HG02588 (cell line): ENCODE data around the gene SPARC.
A peak's percentile ranks its signal among the peaks of the same experiment; 100 is the strongest.
"Not testable (repeated sequence)": the region's sequence is repeated elsewhere in the genome, so short reads cannot be mapped to it uniquely, and the experiment has no call there.

Experiments used
- ATAC-seq: cut with Tn5 transposase; IDR thresholded peaks from one replicate; pipeline ENCODE4 v1.9.1; 2021; ENCODE audit warnings: mild to moderate bottlenecking, moderate library complexity; ENCODE audit not compliant: unreplicated experiment

SPARC gene

DNA sequence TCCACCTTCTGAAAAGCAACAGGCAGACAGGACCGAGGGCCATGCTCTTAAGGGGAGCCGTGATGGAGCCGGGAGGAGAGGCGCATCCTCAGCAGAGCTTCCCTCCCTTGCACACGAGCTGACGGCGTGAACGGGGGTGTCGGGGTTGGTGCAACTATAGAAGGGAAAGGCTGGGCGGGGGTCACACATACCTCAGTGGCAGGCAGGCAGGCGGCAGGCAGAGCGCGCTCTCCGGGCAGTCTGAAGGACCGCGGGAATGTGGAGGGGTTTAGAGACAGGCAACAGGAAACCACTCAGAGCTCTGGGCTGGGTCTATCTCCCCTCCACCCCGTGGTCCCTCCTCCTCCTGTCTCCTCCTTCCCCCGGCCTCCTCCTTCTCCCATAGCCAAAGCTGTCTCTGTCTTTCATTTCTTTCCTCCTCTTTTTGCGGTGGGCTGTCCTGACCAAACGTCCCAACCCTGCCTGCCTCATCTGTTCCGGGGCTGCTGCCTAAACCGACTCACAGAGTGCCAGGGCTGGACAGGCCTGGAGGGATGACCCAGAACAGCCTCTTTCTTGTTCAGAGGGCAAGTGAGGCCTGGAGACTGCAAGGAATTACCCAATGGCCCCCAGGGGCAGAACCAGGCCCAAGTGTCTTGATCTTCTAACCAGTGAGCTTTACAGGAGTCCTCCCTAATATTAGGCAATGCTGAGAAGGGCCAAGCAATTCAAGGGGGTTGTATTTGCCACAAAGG is at the start of gene SPARC:
Gene SPARC (minus strand): TSS at position 242 of the 734 bp plus-strand sequence. CDS start 10,727 bp downstream, outside the sequence.
- peak; percentile 86 for ATAC-seq

- ATAC-seq, result no peak
Observed at GRCh38 chr5:151735646-151736045, 48.9 kb upstream of the SPARC start.

- ATAC-seq, result no peak
Observed at GRCh38 chr5:151734064-151734408, 47.3 kb upstream of the SPARC start.

DNA sequence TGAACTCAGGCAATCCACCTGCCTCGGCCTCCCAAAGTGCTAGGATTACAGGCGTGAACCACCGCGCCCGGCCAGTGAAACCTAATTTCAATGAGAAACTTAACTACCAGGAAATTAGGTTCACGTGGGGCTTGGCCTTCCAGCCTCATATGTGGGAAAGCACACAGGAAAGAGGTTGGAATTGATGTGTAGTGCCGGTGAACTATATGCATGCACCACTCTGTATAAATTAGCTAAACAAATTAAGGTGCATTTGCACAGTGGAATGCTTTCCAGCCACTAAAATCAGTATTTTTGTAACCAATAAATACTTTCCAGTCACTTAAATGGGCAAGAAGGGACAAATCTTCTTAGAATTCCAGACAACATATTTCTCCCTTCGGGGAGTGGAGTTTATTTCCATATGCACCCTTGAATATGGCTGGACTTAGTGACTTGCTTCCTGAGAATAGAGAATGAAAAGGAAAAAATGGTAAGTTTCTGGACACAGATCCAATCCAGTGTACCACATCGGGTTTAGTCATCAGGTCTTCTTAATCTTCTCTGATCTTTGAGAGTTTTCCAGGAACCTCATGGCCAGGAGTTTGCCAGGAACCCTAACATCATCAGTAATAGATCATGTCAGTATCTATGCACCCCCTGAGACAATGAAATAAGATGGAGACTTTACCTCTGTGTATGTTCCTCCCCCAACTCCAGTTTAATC is 46.8 kb upstream of the SPARC start:
- ATAC-seq, result no peak

GRCh38 chr5:151730381-151730780 is 43.7 kb upstream of the SPARC start:
- ATAC-seq, result no peak

DNA sequence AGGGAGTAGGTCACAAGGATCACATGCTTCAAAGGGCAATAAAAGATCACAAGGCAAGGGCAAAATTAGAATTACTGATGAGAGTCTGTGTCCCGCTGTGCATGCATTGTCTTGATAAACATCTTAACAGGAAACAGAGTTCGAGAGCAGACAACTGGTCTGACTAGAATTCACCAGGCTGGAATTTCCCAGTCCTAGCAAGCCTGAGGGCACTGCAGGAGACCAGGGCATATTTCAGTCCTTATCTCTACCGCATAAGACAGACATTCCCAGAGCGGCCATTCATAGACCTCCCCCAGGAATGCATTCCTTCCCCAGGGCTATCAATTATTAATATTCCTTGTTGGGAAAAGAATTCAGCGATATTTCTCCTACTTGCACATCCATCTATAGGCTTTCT is 42.9 kb upstream of the SPARC start:
- ATAC-seq, result not testable (repeated sequence)

DNA sequence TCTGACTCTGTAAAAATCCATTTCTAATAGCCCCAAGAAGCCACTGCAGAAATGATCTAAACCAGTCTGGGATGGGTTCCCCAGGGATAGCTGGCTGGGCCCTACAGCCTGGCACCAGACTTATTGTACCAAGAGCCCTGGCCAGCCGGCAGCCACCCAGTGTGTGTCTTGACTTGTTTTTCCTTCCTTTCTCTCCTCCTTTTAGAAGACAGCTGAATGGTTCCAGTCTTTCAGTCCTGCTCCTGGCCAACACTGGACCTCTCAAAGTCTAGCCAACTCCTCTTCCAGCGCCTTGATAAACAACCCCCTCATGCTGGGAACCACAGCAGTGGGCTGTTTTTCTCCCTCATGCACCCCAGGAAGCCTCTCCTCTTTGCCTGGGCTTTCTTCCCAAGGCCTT is 37.6 kb upstream of the SPARC start:
- no peak for ATAC-seq

- ATAC-seq, result no peak
Observed at GRCh38 chr5:151722546-151722945, 35.8 kb upstream of the SPARC start.

GRCh38 chr5:151721812-151722391 is 35.2 kb upstream of the SPARC start:
- no peak for ATAC-seq

DNA sequence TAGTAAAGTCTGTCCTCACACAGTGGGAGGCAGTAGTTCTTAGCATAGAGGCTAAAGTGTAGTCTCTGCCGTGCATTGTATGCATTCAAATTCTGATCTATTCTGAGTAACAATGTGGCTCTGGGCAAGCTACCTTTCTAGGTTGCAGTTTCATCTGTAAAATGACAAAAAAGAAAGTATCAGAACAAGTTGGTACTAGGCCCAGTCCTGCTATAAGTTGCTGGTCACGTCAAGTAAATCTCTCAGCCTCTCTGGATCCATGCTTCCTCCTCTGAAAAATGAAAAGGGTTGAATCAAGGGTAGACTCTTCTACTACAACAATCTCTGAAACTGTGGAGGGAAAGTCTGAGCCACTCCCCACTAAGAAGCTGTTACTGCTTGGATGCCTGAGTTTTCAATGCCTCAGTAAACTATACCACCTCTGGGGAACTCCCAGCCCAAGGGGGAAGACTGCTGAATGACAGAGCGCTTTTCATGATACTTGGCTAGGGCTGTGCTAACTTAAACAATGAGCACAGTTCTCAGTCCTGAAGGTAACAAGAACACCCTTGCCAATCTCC is 34.5 kb upstream of the SPARC start:
- peak; percentile 84 for ATAC-seq

GRCh38 chr5:151720215-151720614 is 33.5 kb upstream of the SPARC start:
- ATAC-seq, result no peak

DNA sequence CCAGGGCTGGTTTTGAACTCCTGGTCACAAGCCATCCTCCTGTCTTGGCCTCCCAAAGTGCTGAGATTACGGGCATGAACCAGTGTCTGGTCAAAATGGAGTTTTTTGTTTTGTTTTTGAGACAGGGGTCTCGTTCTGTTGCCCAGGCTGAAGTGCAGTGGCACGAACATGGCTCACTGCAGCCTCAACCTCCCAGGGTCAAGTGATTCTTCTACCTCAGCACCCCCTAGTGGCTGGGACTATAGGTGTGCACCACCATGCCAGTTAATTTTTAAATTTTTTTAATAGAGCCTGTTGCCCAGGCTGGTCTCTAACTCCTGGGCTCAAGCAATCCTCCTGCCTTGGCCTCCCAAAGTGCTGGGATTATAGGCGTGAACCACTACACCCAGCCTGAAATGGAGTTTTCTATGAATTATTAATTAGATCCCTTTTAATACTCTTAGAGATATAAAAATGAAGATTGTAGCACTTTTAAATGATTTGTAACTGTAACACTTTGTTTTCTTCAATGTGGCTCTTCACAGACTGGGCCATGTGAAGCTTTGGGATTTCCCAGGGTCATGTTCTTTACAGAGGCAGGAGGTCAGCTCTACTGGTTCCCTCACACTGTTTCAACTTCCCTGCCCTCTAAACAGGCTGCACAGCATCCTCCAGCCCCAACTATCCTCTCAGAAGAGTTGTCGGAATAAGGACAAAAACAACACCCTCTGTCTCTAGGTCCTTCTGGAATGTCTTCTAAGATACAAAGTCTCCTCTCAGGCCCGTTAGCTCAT is 32.7 kb upstream of the SPARC start:
- ATAC-seq, result no peak

- no peak for ATAC-seq
Observed at GRCh38 chr5:151718646-151719045, 31.9 kb upstream of the SPARC start.

- no peak for ATAC-seq
Observed at GRCh38 chr5:151718153-151718552, 31.4 kb upstream of the SPARC start.

DNA sequence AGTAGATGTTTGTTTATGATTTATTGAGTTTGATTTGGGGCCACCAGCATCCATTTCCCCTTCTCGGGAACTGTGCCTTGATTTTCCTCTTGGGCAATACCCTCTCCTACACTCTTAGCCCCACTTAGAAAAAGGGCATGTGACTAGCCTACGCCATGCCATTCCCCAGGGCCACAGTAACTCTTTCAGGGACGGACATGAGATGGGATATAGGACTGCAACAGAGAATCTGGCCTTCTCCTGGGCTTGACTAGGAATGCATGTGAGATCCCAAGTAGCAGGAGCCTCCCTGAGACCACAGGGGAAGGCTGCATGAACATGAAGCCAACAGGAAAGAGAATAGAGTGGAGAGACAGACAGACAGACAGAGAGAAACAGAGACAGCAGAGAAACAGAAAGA is 30.7 kb upstream of the SPARC start:
- ATAC-seq, result no peak

DNA sequence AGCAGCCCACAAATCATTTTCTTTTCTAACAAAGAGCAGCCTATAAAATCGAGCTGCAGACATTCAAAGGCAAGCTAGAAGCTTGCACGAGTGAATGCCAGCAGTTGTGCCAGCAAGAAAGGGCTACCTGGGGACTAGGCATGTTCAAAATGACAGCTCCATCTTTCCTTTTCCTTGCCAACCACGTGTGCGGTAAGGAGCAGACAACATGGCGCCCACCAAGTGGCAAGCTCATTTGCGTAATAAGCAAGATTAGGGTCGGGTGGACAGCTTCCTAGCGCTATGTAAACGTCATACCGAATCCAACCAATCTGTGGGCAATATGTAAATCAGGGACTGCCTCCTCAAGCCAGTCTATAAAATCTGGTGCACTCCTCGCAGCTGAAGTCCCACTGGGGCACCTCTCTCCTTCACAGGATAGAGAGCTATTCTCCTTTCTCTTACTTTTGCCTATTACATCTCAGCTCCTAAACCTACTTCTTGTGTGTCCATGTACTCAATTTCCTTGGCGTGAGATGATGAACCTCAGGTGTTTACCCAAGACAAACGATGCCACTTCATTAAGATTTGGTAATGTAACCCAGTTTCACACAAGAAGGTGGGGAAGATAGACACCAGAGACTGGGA is 22.5 kb upstream of the SPARC start:
- ATAC-seq, result no peak

GRCh38 chr5:151708126-151708525 is 21.4 kb upstream of the SPARC start:
- no peak for ATAC-seq

- ATAC-seq, result no peak
Observed at GRCh38 chr5:151707567-151707966, 20.9 kb upstream of the SPARC start.

DNA sequence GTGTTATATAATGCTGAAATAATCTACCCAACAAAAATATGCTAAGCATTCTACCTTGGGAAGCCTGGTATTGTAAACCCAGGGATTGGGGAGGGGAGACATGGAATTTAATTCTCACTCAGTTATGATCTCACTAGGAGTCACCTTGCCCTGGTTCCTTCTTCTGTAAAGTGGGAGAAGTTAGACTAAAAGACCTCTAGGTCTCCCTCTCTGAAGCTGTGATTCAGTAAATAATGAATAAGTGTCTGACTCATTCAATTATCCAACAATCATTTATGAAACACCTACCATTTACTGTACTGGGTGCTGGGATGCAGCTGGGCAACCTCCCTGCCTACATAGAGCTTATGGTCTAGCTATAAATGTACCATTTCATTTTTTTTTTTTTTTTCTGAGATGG is 20.2 kb upstream of the SPARC start:
- ATAC-seq, result no peak

- no peak for ATAC-seq
Observed at GRCh38 chr5:151703780-151704179, 17.1 kb upstream of the SPARC start.

DNA sequence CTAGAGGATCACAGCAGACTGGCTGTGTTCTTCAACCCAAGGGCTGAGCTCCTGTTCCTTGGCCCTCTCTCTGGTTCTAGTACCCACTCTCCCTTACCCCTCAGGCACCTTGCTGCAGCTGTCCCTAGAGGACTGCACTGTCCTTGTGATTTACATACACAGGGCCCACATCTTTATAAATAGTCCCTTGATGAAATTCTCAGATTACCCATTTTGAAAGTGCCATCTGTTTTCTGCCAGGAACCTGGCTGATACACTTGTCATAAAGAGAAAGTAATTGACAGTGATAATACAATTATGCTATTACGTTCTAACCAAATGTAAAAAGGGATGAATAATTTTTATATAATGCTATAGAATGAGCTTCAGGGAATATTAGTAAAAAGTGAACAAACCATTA is 16.5 kb upstream of the SPARC start:
- peak; percentile 93 for ATAC-seq
